DMS 273 treated with DMSO at 0.1 percent for 48 hours (cell line): ENCODE data around the gene TYK2.
A peak's percentile ranks its signal among the peaks of the same experiment; 100 is the strongest.
"Not testable (repeated sequence)": the region's sequence is repeated elsewhere in the genome, so short reads cannot be mapped to it uniquely, and the experiment has no call there.

ENCODE experiments used
- DNase-seq: peaks from one replicate; lab custom pipeline; 2025; lab: John Stamatoyannopoulos, UW

Gene TYK2

GRCh38 chr19:10372690-10373089, 7.7 kb downstream of the TYK2 start:
- no peak for DNase-seq

- DNase-seq = no peak
These were observed 12.1 kb downstream of the TYK2 start for GRCh38 chr19:10368101-10368803.

DNA sequence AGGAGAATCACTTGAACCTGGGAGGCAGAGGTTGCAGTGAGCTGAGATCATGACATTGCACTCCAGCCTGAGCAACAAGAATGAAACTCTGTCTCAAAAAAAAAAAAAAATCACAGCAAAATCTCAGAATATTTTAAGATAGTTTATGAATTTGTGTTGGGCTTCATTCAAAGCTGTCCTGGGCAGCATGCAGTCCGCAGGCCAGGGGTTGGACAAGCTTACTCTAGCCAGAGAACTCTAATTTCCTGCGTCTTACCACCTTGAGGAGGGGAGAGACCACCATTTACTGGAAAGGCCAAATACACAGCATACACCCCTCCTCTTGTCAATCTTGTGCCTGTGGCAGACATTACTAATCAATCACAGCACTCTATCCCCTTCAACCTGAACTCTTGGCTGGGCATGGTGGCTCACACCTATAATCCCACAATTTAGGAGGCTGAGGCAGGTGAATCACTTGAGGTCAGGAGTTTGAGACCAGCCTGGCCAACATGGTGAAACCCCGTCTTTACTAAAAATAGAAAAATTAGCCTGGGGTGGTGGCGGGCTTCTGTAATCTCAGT, 13.3 kb downstream of the TYK2 start:
- DNase-seq = not testable (repeated sequence)

- DNase-seq = no peak
These were observed 14.9 kb downstream of the TYK2 start for GRCh38 chr19:10365518-10365917.

GRCh38 chr19:10364644-10365043, 15.7 kb downstream of the TYK2 start:
- no peak for DNase-seq

- no peak for DNase-seq
These were observed 16.5 kb downstream of the TYK2 start for GRCh38 chr19:10363789-10364281.

DNA sequence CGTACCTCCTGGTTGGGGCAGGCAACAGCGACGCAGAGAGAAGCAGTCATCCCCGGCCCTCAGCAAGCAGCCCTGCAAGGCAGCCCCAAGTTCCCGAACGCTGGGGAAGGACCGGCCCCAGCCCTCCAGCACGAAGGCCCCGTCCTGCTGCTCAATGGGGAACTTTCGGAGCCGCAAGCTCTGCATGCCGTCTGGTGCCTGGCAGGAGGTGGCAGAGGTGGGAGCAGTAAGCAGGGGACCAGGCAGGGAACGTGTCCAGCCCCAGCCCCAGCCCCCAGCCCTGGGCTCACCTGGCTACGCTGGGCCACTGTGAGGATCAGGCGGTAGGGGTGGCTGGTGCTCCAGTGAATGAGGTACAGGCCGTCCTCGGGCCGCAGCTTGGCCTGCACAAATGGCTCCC, 18.1 kb downstream of the TYK2 start:
- DNase-seq = no peak

- DNase-seq = no peak
These were observed 18.8 kb downstream of the TYK2 start for GRCh38 chr19:10361569-10362011.

GRCh38 chr19:10356431-10356830, 23.9 kb downstream of the TYK2 start:
- DNase-seq = no peak

DNA sequence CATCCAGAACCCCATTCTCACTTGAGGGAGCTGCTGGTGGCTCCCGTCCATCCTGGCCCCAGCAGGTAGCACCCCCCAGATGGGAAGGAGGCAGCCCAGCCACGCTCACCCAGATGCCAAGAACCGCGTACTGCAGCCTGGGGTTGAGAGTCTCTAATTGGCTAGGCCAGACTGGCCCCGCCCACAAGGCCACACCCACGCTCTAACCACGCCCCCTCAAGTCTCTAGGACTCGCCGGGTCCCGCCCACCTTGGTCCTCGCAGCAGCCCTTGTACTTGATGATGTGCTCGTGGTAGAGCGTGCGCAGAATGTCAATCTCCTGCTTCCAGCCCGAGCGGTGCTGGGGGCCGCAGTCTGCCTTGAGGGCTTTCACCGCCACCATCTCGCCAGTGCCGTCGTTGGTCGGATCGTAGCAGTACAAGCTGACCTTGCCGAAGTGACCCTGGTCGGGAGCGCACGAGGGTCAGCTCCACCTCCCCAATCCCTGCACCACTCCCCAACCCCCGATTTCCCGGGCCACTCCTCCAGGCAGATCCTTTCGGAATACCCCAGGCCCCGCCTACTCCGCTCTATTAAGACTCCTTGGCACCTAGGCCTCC, 26.5 kb downstream of the TYK2 start:
- no peak for DNase-seq

GRCh38 chr19:10352764-10353671, 27.4 kb downstream of the TYK2 start:
- DNase-seq = no peak

DNA sequence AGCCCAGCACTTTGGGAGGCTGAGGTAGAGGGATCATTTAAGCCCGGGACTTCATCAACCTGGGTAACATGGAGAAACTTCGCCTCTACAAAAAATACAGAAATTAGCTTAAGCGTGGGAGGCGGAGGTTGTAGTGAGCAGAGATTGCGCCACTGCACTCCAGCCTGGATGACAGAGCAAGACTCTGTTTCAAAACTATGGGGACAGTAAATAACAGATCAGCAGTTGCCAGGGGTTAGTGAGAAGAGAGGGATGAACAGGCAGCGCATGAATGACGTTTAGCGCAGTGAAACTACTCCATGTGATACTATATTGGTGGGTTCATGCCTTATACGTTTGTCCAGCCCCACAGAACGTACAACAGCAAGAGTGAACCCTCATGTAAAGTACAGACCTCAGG, 33.9 kb downstream of the TYK2 start:
- DNase-seq = no peak

DNA sequence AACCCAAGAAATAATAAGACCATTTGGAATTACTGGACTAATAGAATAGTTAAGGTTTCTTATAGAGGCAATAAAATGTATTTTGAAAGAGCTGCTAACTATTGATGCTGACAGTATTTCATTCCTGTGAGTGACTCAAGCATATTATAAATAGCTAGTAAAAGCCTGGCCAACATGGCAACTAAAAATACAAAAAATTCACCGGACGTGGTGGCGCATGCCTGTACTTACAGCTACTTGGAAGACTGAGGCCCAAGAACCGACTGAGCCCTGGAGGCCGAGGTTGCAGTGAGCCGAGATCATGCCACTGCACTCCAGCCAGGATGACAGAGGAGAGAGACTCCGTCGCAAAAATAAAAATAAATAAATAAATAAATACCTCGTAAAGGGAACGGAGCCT, 35.6 kb downstream of the TYK2 start:
- no peak for DNase-seq

GRCh38 chr19:10343495-10343894, 36.9 kb downstream of the TYK2 start:
- DNase-seq = no peak

GRCh38 chr19:10339977-10340376, 40.4 kb downstream of the TYK2 start:
- DNase-seq = no peak

DNA sequence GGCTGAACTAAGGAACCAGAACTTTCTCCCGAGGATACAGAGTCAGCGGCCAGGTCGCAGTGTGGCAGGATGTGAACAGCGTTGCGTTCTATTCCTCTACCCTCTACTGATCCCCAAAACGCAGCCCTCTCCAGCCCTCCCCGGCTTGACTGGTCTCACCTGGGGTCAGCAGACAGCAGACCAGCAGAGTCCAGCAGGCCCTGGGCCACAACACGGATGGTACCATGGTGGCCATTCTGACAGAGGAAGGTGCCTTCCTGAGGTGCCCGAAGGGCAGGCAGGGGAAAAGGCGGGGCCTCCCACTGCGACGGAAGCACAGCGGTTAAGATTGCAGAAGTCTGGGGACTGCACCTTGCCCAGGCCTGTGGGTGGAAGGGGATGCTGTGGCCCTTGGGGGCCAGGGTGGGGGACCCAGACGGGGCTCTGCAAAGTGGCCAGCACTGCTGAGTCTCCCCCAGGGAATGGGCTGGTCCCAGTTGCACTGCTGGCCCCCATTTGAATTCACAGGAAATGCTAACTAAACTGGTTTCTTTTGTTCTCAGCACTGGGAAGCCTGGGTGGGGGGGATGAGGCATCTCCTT, 40.9 kb downstream of the TYK2 start, which contains the start of gene ICAM3:
Gene ICAM3, minus strand, starts transcription at position 245 of the 581 bp plus-strand sequence. Its CDS starts 10 bp downstream, at position 235.
- DNase-seq = no peak

- no peak for DNase-seq
These were observed 41.4 kb downstream of the TYK2 start for GRCh38 chr19:10338940-10339339.

GRCh38 chr19:10336725-10337124, 43.6 kb downstream of the TYK2 start:
- DNase-seq = not testable (repeated sequence)

DNA sequence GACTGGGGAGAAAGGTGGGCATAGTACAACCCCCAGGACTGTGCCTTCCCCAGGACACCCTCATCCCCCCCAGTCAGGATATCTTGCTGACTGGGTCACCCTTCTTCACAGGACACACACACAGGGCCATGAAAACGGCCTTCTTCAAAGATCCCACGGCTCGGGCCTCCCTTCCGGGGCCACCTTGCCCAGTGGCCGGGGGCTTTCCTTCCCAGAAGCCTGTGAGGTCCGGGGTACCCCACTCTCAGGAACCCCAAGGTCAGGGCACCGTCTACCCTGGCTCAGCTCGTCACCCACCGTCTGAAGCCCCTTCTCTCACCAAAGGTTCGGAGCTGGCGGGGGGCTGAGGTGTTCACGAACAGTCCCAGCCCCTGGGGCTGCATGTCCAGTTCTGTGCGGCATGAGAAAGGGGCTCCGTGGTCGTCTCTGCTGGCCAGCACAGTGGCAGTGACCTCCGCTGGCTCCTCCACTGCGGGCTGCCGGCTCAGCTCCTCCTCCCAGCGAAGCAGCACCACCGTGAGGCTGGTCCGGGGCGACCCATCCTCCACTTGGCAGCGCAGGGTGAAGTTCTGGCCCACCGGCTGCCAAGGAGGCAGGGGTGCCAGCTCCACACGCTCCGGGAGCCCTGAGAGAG, 44.9 kb downstream of the TYK2 start:
- DNase-seq = no peak

- DNase-seq = peak; percentile 50
These were observed 45.6 kb downstream of the TYK2 start for GRCh38 chr19:10334588-10335351.
